Heart right ventricle (tissue), 16 donors: ENCODE measurements around the gene C16orf78. TPM values are rescaled to one million over a fixed set of nuclear protein-coding genes. Genes with fewer than 3 reads are reported as not detected.
A peak's percentile ranks its signal among the peaks of the same experiment; 100 is the strongest.

Experiments used
- ATAC-seq, 8 donors: fragments of 200-7000 bp; cut with Tn5 transposase; one replicate each; pipeline ENCODE4 v1.9.1; 2020; ENCODE audit warnings: mild to moderate bottlenecking in 8 of 8, moderate library complexity in 8 of 8, moderate number of reproducible peaks in 1 of 8
- DNase-seq, 2 donors: peaks; one replicate each; pipeline ENCODE4 v3.0.0-alpha.2; 2020
- H3K27ac ChIP-seq, 10 donors: fragments of 200-600 bp; sonication (generic) in 2 of 10; one replicate each; pipeline versions ENCODE4 v1.5.0 to v1.8.0; 2020 to 2022; ENCODE audit warnings: mild to moderate bottlenecking in 3 of 10
- H3K27me3 ChIP-seq, 7 donors: fragments of 200-600 bp; one replicate each; pipeline ENCODE4 v1.8.0; 2021 to 2022; ENCODE audit warnings: mild to moderate bottlenecking in 2 of 7
- H3K36me3 ChIP-seq, 9 donors: fragments of 200-600 bp; sonication (generic) in 1 of 9; one replicate each; pipeline versions ENCODE4 v1.5.0 to v1.8.0; 2020 to 2022; ENCODE audit warnings: mild to moderate bottlenecking in 2 of 9
- H3K4me1 ChIP-seq, 9 donors: fragments of 200-600 bp; sonication (generic) in 1 of 9; one replicate each; pipeline versions ENCODE4 v1.5.0 to v1.8.0; 2020 to 2022; ENCODE audit warnings: mild to moderate bottlenecking in 4 of 9
- H3K4me3 ChIP-seq, 10 donors: fragments of 200-600 bp; sonication (generic) in 2 of 10; one replicate each; pipeline versions ENCODE4 v1.5.0 to v1.8.0; 2020 to 2022; ENCODE audit warnings: mild to moderate bottlenecking in 7 of 10, moderate library complexity in 2 of 10
- H3K9me3 ChIP-seq, 11 donors: fragments of 200-600 bp in 10 of 11; sonication (generic) in 2 of 11; one replicate each; pipeline versions ENCODE4 v1.5.0 to v1.8.0; 2013 to 2022; ENCODE audit warnings: mild to moderate bottlenecking in 2 of 11, control low read depth in 1 of 11, moderate library complexity in 1 of 11
- WGBS, 2 donors: extraction: QIAGEN DNeasy Blood & Tissue Kit; methylation state at CpG; one replicate each; pipeline ENCODE4 v1.1.7; 2013; ENCODE audit warnings: inconsistent platforms in 1 of 2; 5-methylcytosine and 5-hydroxymethylcytosine counted together
- intact Hi-C, 10 donors: fragments of 100-400 bp; cut with DNase I; formaldehyde crosslinking; loops; one replicate each; pipeline versions ENCODE4 v1.11.1 to v1.14.2; 2022
- polyA plus RNA-seq, 2 donors: library from polyadenylated mRNA; stranded (reverse); fragments of 200-250 nt; gene quantifications; one replicate each; pipeline ENCODE4 v1.2.3, GENCODE V29; 2013
- total RNA-seq, 10 donors: library from RNA; stranded (reverse); fragmentation: NEBNext Ultra II Directional in 3 of 10; extraction: Animal tissue kit (Norgen Biotek cat#: 25700) in 3 of 10; gene quantifications; one replicate each; pipeline versions ENCODE4 v1.2.1 to v1.2.4, GENCODE V29; 2021 to 2023
- TF ChIP-seq, protein P1 (sequence below), 9 donors: fragments of 200-600 bp; sonication (generic) in 2 of 9; IDR thresholded peaks; one replicate each; pipeline versions ENCODE4 v1.5.0 to v1.8.0; 2021 to 2022; ENCODE audit warnings: antibody characterized with exemption in 9 of 9, mild to moderate bottlenecking in 5 of 9, moderate library complexity in 1 of 9
- donor health status: Arrhythmogenic right ventricular cardiomyopathy.
- donor health status: ischemic (EF 13 %, LVEDD 7.1; RV severe dilation, severe dysfunction).
- donor health status: healthy with polysubstance abuse.
- donor health status: DM: no; HTN: yes; CAD: no.
- donor health status: DM: no; HTN: no; CAD: no.
- donor health status: ischemic (EF 25% LVEDD 6.9; RV normal size, moderate dysfunction).
- donor health status: ischemic (EF 25% LVEDD 5.7; RV mildly dilated, moderate dysfunction).
- donor health status: healthy.
- donor health status: DM: yes; HTN: yes; CAD: no.
- donor health status: Ischemic cardiomyopathy.
- donor health status: ischemic (EF 35%, LVEDD 5.7; RV mildly dilated, moderate dysfunction).
- donor health status: nonischemic (EF 11% LVEDD 7.7; RV severe dilation, severe dysfunction).
- donor health status: DM: yes; HTN: yes; CAD: no.
- donor health status: PGD.
- donor health status: ischemic (EF 29% LVEDD 5.4; RV normal size, mild dysfunction).
- donor health status: nonischemic (EF 23%, LVEDD 6.1; RV moderate dilation, normal function).

The C16orf78 gene
- total and polyA plus RNA-seq, 12 donors: not detected

- Histone ChIP-seq H3K9me3 (peaks cover 0 to 9% (median 0%) of the 10 kb centered on the region in 11 donors), H3K27me3 (peaks cover 0 to 7% (median 4%) of the 10 kb centered on the region in 7 donors), H3K36me3 (no peaks in the 10 kb centered on the region), H3K4me3 (no peak overlapping the region), H3K27ac (no peak overlapping the region), H3K4me1 (no peaks in the 10 kb centered on the region)
- no peak for ATAC-seq
- WGBS, 2 donors: 92 to 96% methylated on average over 7 of the region's 7 CpGs
- TF ChIP-seq, protein P1, sequence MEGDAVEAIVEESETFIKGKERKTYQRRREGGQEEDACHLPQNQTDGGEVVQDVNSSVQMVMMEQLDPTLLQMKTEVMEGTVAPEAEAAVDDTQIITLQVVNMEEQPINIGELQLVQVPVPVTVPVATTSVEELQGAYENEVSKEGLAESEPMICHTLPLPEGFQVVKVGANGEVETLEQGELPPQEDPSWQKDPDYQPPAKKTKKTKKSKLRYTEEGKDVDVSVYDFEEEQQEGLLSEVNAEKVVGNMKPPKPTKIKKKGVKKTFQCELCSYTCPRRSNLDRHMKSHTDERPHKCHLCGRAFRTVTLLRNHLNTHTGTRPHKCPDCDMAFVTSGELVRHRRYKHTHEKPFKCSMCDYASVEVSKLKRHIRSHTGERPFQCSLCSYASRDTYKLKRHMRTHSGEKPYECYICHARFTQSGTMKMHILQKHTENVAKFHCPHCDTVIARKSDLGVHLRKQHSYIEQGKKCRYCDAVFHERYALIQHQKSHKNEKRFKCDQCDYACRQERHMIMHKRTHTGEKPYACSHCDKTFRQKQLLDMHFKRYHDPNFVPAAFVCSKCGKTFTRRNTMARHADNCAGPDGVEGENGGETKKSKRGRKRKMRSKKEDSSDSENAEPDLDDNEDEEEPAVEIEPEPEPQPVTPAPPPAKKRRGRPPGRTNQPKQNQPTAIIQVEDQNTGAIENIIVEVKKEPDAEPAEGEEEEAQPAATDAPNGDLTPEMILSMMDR (IDR thresholded peaks at IDR 0.05): no peak
- intact Hi-C loops: loop anchor here in 1 of 10 donors (10.0 kb wide), 1 partner anchor 194 kb away; no protein-coding TSS in a partner anchor
- DNase-seq: no peak
These were observed 27.0 kb downstream of the C16orf78 start for GRCh38 chr16:49400611-49401010.

DNA sequence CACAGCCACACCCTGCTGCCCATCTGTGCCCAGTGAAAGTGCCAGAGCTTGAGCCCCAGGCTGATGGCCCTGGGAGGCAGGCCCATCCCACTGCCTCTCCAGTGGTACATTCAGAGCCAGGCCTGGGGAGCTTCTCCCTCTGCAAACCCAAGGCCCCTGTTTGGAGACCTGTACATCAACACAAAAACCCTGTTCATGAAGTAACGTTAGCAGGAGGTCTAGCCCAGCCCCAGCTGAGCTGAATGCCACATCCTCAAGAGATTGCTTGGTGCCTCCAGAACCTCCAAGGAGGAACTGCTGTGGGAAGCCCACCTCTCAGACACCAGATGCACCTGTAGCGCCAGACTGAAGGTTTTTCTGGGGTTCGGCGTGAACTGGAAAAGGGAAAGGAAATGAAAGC is 31.5 kb downstream of the C16orf78 start:
- peaks cover 0 to 8% (median 0%) of the 10 kb centered on the region in 9 donors for H3K4me1 ChIP-seq
- intact Hi-C loops: loop anchor here in 7 of 10 donors (5.0 to 10.0 kb wide), 4 partner anchors 187 to 517 kb away; no protein-coding TSS in a partner anchor
- WGBS, 2 donors: 80 to 84% methylated on average over 4 of the region's 4 CpGs

DNA sequence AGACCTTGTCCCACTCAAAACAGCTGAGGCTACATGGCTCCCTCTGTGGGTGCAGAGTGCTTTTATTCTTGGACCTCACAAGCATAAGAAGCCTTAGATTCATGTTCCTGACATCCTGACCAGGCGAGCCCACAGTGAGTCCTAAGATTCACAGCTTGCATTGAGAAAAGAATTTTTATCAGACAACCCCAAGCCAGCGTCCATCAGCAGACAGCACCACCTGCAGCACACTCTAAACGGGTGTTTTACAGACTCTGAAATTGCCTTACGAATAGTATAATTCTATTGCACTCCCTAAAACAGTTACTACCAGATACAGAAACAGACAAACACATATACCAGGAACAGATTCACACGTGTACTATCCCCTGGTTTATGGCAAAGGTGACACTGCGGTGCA is 31.9 kb downstream of the C16orf78 start:
- Histone ChIP-seq H3K27ac (no peak overlapping the region), H3K36me3 (no peaks in the 10 kb centered on the region), H3K4me1 (peaks cover 0 to 8% (median 0%) of the 10 kb centered on the region in 9 donors), H3K27me3 (peaks cover 0 to 4% (median 0%) of the 10 kb centered on the region in 7 donors), H3K9me3 (peaks cover 0 to 9% (median 0%) of the 10 kb centered on the region in 11 donors), H3K4me3 (no peak overlapping the region)
- intact Hi-C loops: loop anchor here in 7 of 10 donors (5.0 to 10.0 kb wide), 4 partner anchors 187 to 517 kb away; no protein-coding TSS in a partner anchor
- TF ChIP-seq, protein P1 (IDR thresholded peaks at IDR 0.05): no peak
- DNase-seq: no peak
- 62 to 67% methylated on average over 6 of the region's 6 CpGs for WGBS, 2 donors
- ATAC-seq: no peak

More for the DNA sequence above, 31.5 kb downstream of the C16orf78 start:
- peaks cover 0 to 9% (median 0%) of the 10 kb centered on the region in 11 donors for H3K9me3 ChIP-seq
- H3K27me3 ChIP-seq: peaks cover 0 to 4% (median 0%) of the 10 kb centered on the region in 7 donors
- DNase-seq (no peak), ATAC-seq (no peak)
- no peak overlapping the region for H3K4me3 ChIP-seq
- no peak overlapping the region for H3K27ac ChIP-seq
- H3K36me3 ChIP-seq: no peaks in the 10 kb centered on the region
- TF ChIP-seq, protein P1 (IDR thresholded peaks at IDR 0.05): no peak

DNA sequence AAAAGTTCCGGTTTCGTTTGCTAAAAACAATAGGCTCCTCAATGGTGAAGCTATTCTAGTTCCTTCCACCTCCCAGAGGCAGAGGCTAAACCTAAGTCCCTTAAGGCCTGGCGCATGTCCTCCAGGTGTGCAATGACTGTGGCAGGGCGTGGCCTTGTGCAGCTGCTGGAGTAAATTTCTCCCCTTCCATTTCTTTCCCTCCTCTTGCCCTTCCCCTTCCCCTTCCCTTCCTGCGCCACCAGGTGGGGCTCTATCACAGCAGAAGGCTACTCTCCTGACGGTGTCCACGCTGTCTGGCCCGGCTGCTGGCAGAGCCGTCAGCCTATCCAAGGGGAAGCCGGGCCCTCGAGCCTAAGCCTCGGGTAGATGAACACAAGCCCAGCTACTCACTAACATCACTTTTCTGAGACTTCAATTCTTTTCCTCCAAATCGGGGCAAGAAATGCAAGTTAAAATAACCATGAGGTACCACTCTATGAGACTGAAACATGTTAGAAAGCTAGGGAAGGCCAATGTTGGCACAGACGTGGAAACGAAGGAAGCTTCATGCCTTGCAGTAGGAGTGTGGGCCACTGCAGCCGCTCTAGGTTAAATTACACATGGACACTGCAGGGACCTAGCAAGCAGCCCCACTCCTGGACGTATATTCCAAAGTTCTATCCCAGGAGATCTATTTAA is 34.4 kb downstream of the C16orf78 start:
- no peaks in the 10 kb centered on the region for H3K36me3 ChIP-seq
- H3K27me3 ChIP-seq: peaks cover 0 to 8% (median 0%) of the 10 kb centered on the region in 7 donors
- peak; percentile 93 to 99 (median 96) for ATAC-seq
- H3K4me3 ChIP-seq: no peak overlapping the region
- peak; percentile 86 to 88 for DNase-seq
- intact Hi-C loops: loop anchor here (1.0 to 10.0 kb wide), 12 partner anchors 179 to 514 kb away; no protein-coding TSS in a partner anchor
- no peak overlapping the region for H3K27ac ChIP-seq
- H3K9me3 ChIP-seq: peaks cover 0 to 6% (median 0%) of the 10 kb centered on the region in 11 donors
- WGBS, 2 donors: 24 to 27% methylated on average over 17 of the region's 17 CpGs
- TF ChIP-seq, protein P1 (IDR thresholded peaks at IDR 0.05): peak; percentile 71 to 95 (median 90)
- H3K4me1 ChIP-seq: peaks cover 0 to 8% (median 0%) of the 10 kb centered on the region in 9 donors
